ENCODE data around the gene BRINP1.

Gene BRINP1

GRCh38 chr9:119282476-119283077 lies 86.7 kb downstream of the BRINP1 start:
- no peak for TF ChIP-seq CTCF (IDR thresholded peaks at IDR 0.05; ENCODE audit: control insufficient read depth, extremely low read depth, insufficient read depth)
- H3K4me3 ChIP-seq (ENCODE audit: low read depth, low read length) = no peak overlapping the region
- DNase-seq (ENCODE audit: low read depth) = no peak

- no peak for DNase-seq (ENCODE audit: low read depth)
- no peak overlapping the region for H3K4me3 ChIP-seq (ENCODE audit: low read depth, low read length)
- no peak for TF ChIP-seq CTCF (IDR thresholded peaks at IDR 0.05; ENCODE audit: control insufficient read depth, extremely low read depth, insufficient read depth)
These were observed 88.3 kb downstream of the BRINP1 start for GRCh38 chr9:119280740-119281485.

GRCh38 chr9:119278171-119278570 lies 91.1 kb downstream of the BRINP1 start:
- no peak for TF ChIP-seq CTCF (IDR thresholded peaks at IDR 0.05; ENCODE audit: control insufficient read depth, extremely low read depth, insufficient read depth)
- no peak for DNase-seq (ENCODE audit: low read depth)
- no peak overlapping the region for H3K4me3 ChIP-seq (ENCODE audit: low read depth, low read length)

DNA sequence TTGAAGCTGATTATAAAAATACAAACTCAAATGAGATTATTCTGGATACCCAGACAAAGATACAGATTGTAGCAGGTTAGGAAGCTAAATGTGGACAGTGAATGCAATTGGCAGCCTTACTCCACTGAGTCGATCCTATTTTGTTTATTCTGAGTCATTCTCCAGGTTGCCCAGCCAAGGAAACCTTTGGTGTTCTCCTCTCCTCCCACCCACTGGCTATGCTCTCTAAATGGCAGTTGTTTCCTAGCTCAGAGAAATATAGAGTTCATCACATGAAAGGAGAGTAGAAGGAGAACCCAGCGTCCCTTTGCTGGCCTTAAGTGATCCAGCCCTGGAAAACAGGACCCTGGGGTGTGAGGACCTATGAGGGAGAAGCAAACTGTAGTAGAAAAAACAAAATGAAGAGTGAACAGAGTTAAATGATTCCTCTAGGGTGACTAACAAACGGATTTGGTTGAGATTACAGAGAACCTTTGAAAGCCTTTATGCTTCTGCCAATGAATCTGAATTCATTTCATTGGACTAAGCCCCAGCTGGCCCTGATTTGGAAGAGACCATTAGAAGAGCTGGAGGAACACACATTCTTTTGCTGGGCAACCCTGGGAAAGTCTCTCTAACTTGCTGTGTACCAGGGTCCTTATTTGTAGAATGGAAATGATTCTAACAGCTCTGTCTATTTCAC lies 95.1 kb downstream of the BRINP1 start:
- no peak for DNase-seq (ENCODE audit: low read depth)
- TF ChIP-seq CTCF (IDR thresholded peaks at IDR 0.05; ENCODE audit: control insufficient read depth, extremely low read depth, insufficient read depth) = no peak
- H3K4me3 ChIP-seq (ENCODE audit: low read depth, low read length) = no peak overlapping the region

GRCh38 chr9:119273325-119273904 lies 95.8 kb downstream of the BRINP1 start:
- no peak overlapping the region for H3K4me3 ChIP-seq (ENCODE audit: low read depth, low read length)
- TF ChIP-seq CTCF (IDR thresholded peaks at IDR 0.05; ENCODE audit: control insufficient read depth, extremely low read depth, insufficient read depth) = no peak
- no peak for DNase-seq (ENCODE audit: low read depth)

DNA sequence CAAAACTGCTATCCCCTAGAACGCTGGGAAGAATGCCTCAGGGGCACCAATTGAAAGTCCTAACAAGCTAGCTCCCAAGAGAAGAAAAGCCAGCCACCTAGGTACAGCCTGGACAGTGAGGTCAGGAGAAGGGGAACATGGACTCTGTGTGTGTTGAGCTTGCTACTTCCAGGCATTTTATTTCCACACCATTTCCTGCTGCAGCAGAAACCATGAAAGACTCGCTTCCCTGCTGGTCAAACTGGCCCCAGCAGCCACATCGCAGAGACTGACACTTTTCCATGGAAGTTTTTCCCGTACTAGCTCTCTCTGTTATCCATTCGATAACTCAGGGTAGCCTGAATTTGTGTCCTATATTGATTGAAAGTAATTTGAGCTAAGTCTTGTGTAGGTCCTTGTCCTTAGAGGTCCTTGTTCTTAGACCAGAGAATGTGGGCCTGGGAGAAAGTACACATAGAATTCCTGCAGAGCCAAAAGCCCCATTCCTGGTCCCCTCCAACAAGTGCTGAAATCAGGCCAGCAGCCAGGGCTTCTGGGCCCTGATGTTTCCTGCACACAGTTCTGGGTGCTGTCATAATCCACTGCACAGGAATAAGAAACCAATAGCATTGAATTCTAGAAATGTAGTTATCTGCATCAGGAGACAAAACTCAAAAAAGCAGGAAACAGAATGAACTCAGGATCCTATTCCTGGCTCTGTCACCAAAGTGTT lies 96.6 kb downstream of the BRINP1 start:
- no peak overlapping the region for H3K4me3 ChIP-seq (ENCODE audit: low read depth, low read length)
- DNase-seq (ENCODE audit: low read depth) = no peak
- TF ChIP-seq CTCF (IDR thresholded peaks at IDR 0.05; ENCODE audit: control insufficient read depth, extremely low read depth, insufficient read depth) = no peak
